GM12878 (cell line): ENCODE results near the gene DPM1. TPM values are rescaled to one million over a fixed set of nuclear protein-coding genes. Genes with fewer than 3 reads are reported as not detected.

Experiments
- ATF7 ChIP-seq: fragments of 450-650 bp; IDR thresholded peaks from 2 replicates; pipeline ENCODE4 v1.6.1; 2016; ENCODE audit warnings: low read depth, mild to moderate bottlenecking
- BHLHE40 ChIP-seq, 2 experiments: fragments of 450-650 bp in 1 of 2; IDR thresholded peaks; 2 replicates each; pipeline ENCODE4 v1.6.1; 2011 to 2017; ENCODE audit warnings: low read depth in 2 of 2, borderline replicate concordance in 1 of 2, improper control_type of control experiment in 1 of 2, low read length in 1 of 2, mild to moderate bottlenecking in 1 of 2
- EED ChIP-seq: sonication (generic); IDR thresholded peaks from 2 replicates; pipeline ENCODE4 v1.6.1; 2016; ENCODE audit warnings: antibody characterized with exemption, low read depth
- HDAC2 ChIP-seq: fragments of 200-600 bp; sonication (generic); IDR thresholded peaks from 2 replicates; pipeline ENCODE4 v1.6.1; 2017
- KLF5 ChIP-seq: fragments of 450-650 bp; IDR thresholded peaks from 2 replicates; pipeline ENCODE4 v1.6.1; 2014; ENCODE audit warnings: mild to moderate bottlenecking; ENCODE audit not compliant: partially characterized antibody
- POLR2A ChIP-seq: IDR thresholded peaks from 2 replicates; pipeline ENCODE4 v1.6.1; 2011; ENCODE audit warnings: low read depth, mild to moderate bottlenecking, low read length
- POLR2AphosphoS5 ChIP-seq: IDR thresholded peaks from 2 replicates; pipeline ENCODE4 v1.6.1; 2011; ENCODE audit warnings: mild to moderate bottlenecking, low read length, inconsistent platforms
- SUPT20H ChIP-seq: IDR thresholded peaks from 2 replicates; pipeline ENCODE4 v1.6.1; 2011; ENCODE audit warnings: low read depth, mild to moderate bottlenecking, low read length, moderate library complexity, borderline replicate concordance; ENCODE audit not compliant: control insufficient read depth
- TCF7 ChIP-seq: IDR thresholded peaks from 2 replicates; pipeline ENCODE4 v1.6.1; 2014; ENCODE audit warnings: antibody characterized with exemption, borderline replicate concordance
- WRNIP1 ChIP-seq: IDR thresholded peaks from 2 replicates; pipeline ENCODE4 v1.6.1; 2011; ENCODE audit warnings: low read depth, low read length, improper control_type of control experiment, borderline replicate concordance
- YBX1 ChIP-seq: fragments of 450-650 bp; IDR thresholded peaks from 2 replicates; pipeline ENCODE4 v1.6.1; 2016; ENCODE audit warnings: antibody characterized with exemption
- polyA plus RNA-seq, 11 experiments: library from polyadenylated mRNA; depleted of rRNA in 4 of 11; unstranded in 6 of 11; stranded (reverse) in 5 of 11; fragments of >200 nt; fragmentation: Nextera tagmentation in 4 of 11; fragmentation: Illumina TruSeq in 1 of 11; extraction: Ambion mirVana in 4 of 11; extraction: Trizol in 1 of 11; gene quantifications; 1 replicate in 1 of 11; 2 replicates in 10 of 11; pipeline versions ENCODE4 v1.2.1 to v1.2.3, GENCODE V29; 2011 to 2016; ENCODE audit warnings: inconsistent platforms in 2 of 11, missing spikeins in 2 of 11, low read depth in 1 of 11
- total RNA-seq, 4 experiments: library from RNA; depleted of rRNA in 3 of 4; stranded (reverse); fragments of >200 nt in 3 of 4; fragmentation: Illumina TruSeq in 1 of 4; extraction: Trizol in 1 of 4; gene quantifications; 2 replicates each; pipeline versions ENCODE4 v1.2.1 to v1.2.3, GENCODE V29; 2013 to 2021
- TF ChIP-seq, protein P1 (sequence below): fragments of 450-650 bp; formaldehyde crosslinking; IDR thresholded peaks from 2 replicates; pipeline ENCODE4 v1.5.0; 2022; ENCODE audit warnings: mild to moderate bottlenecking, missing genetic modification characterization
- TF ChIP-seq, protein P2 (sequence below): IDR thresholded peaks from 2 replicates; pipeline ENCODE4 v1.6.1; 2012; ENCODE audit warnings: low read depth, low read length, improper control_type of control experiment
- TF ChIP-seq, protein P3 (sequence below): fragments of 450-650 bp; IDR thresholded peaks from 2 replicates; pipeline ENCODE4 v1.6.1; 2017; ENCODE audit warnings: mild to moderate bottlenecking, moderate library complexity
- TF ChIP-seq, protein P4 (sequence below): IDR thresholded peaks from 2 replicates; pipeline ENCODE4 v1.6.1; 2011; ENCODE audit warnings: borderline replicate concordance, low read depth, mild to moderate bottlenecking, moderate library complexity, low read length; ENCODE audit not compliant: insufficient read depth, poor library complexity, severe bottlenecking
- TF ChIP-seq, protein P5 (sequence below): IDR thresholded peaks from 2 replicates; pipeline ENCODE4 v1.6.1; 2012; ENCODE audit warnings: low read length, inconsistent platforms
- TF ChIP-seq, protein P6 (sequence below): IDR thresholded peaks from 2 replicates; pipeline ENCODE4 v1.6.1; 2011; ENCODE audit warnings: borderline replicate concordance, low read depth, mild to moderate bottlenecking, moderate library complexity, mixed read lengths, low read length; ENCODE audit not compliant: insufficient read depth; ENCODE audit errors: extremely low read length

The DPM1 gene
- total and polyA plus RNA-seq, 10 of the 15 experiments (the other 5 are each of a cell fraction or from before 2014, with no cell fraction given) = 53.3 to 167 (median 108) TPM

DNA sequence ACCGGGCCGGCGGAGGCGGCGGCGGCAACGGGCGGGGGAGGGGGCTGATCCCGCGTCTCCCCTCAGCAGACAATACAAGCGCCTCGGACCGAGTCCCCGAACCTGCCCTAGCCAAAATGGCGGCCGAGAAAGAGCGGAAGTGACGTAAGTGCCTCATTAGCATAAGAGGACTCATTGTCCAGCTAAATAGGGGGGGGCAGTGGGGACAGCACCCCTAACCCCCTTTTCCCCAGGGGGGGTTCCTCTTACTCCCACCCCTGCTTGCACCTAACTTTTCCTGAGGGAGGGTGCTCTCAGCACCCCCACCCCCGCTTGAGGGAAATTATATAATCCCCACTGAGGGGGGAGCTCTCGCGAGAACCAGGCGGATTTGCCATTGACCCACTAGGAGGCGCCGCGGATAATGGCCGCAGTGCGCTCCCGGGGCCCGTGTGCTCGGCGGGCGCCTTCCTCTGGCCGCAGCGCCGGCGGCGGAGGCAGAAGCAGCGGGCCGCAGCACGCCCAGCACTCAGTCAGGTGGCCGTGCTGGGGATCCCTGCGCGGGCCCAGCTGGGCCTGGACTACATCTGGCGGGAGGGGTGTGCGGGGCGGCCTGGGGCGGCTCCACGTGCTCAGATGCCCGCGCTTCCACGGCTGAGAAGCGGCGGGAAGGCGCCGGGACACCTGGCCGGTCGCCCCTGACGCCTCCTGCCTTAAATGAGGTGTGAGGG is 26.9 kb downstream of the DPM1 start, which contains the start of gene ADNP (continued):
- TF ChIP-seq HDAC2 (no peak), YBX1 (no peak), TCF7 (no peak), KLF5 (peak; percentile 85), POLR2AphosphoS5 (peak; percentile 90), EED (peak; percentile 75), BHLHE40 (IDR thresholded peaks at IDR 0.05; ENCODE audit: borderline replicate concordance in 1 of 2, low read depth in 2 of 2, low read length in 1 of 2) (peak; percentile 71 to 90; a peak in 3 of 4 replicates), SUPT20H (no peak), WRNIP1 (0 out of 2 replicates have a peak, but pooled peaks have one; percentile 69), ATF7 (peak; percentile 92), POLR2A (peak; percentile 85)
- TF ChIP-seq, protein P1, sequence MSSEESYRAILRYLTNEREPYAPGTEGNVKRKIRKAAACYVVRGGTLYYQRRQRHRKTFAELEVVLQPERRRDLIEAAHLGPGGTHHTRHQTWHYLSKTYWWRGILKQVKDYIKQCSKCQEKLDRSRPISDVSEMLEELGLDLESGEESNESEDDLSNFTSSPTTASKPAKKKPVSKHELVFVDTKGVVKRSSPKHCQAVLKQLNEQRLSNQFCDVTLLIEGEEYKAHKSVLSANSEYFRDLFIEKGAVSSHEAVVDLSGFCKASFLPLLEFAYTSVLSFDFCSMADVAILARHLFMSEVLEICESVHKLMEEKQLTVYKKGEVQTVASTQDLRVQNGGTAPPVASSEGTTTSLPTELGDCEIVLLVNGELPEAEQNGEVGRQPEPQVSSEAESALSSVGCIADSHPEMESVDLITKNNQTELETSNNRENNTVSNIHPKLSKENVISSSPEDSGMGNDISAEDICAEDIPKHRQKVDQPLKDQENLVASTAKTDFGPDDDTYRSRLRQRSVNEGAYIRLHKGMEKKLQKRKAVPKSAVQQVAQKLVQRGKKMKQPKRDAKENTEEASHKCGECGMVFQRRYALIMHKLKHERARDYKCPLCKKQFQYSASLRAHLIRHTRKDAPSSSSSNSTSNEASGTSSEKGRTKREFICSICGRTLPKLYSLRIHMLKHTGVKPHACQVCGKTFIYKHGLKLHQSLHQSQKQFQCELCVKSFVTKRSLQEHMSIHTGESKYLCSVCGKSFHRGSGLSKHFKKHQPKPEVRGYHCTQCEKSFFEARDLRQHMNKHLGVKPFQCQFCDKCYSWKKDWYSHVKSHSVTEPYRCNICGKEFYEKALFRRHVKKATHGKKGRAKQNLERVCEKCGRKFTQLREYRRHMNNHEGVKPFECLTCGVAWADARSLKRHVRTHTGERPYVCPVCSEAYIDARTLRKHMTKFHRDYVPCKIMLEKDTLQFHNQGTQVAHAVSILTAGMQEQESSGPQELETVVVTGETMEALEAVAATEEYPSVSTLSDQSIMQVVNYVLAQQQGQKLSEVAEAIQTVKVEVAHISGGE (CRISPR knock-in tag) = no peak
- TF ChIP-seq, protein P2, sequence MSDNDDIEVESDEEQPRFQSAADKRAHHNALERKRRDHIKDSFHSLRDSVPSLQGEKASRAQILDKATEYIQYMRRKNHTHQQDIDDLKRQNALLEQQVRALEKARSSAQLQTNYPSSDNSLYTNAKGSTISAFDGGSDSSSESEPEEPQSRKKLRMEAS = peak; percentile 96
- TF ChIP-seq, protein P3, sequence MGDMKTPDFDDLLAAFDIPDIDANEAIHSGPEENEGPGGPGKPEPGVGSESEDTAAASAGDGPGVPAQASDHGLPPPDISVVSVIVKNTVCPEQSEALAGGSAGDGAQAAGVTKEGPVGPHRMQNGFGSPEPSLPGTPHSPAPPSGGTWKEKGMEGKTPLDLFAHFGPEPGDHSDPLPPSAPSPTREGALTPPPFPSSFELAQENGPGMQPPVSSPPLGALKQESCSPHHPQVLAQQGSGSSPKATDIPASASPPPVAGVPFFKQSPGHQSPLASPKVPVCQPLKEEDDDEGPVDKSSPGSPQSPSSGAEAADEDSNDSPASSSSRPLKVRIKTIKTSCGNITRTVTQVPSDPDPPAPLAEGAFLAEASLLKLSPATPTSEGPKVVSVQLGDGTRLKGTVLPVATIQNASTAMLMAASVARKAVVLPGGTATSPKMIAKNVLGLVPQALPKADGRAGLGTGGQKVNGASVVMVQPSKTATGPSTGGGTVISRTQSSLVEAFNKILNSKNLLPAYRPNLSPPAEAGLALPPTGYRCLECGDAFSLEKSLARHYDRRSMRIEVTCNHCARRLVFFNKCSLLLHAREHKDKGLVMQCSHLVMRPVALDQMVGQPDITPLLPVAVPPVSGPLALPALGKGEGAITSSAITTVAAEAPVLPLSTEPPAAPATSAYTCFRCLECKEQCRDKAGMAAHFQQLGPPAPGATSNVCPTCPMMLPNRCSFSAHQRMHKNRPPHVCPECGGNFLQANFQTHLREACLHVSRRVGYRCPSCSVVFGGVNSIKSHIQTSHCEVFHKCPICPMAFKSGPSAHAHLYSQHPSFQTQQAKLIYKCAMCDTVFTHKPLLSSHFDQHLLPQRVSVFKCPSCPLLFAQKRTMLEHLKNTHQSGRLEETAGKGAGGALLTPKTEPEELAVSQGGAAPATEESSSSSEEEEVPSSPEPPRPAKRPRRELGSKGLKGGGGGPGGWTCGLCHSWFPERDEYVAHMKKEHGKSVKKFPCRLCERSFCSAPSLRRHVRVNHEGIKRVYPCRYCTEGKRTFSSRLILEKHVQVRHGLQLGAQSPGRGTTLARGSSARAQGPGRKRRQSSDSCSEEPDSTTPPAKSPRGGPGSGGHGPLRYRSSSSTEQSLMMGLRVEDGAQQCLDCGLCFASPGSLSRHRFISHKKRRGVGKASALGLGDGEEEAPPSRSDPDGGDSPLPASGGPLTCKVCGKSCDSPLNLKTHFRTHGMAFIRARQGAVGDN = peak; percentile 92
- TF ChIP-seq, protein P4, sequence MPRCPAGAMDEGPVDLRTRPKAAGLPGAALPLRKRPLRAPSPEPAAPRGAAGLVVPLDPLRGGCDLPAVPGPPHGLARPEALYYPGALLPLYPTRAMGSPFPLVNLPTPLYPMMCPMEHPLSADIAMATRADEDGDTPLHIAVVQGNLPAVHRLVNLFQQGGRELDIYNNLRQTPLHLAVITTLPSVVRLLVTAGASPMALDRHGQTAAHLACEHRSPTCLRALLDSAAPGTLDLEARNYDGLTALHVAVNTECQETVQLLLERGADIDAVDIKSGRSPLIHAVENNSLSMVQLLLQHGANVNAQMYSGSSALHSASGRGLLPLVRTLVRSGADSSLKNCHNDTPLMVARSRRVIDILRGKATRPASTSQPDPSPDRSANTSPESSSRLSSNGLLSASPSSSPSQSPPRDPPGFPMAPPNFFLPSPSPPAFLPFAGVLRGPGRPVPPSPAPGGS = peak; percentile 68
- TF ChIP-seq, protein P5, sequence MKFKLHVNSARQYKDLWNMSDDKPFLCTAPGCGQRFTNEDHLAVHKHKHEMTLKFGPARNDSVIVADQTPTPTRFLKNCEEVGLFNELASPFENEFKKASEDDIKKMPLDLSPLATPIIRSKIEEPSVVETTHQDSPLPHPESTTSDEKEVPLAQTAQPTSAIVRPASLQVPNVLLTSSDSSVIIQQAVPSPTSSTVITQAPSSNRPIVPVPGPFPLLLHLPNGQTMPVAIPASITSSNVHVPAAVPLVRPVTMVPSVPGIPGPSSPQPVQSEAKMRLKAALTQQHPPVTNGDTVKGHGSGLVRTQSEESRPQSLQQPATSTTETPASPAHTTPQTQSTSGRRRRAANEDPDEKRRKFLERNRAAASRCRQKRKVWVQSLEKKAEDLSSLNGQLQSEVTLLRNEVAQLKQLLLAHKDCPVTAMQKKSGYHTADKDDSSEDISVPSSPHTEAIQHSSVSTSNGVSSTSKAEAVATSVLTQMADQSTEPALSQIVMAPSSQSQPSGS = peak; percentile 78
- TF ChIP-seq, protein P6, sequence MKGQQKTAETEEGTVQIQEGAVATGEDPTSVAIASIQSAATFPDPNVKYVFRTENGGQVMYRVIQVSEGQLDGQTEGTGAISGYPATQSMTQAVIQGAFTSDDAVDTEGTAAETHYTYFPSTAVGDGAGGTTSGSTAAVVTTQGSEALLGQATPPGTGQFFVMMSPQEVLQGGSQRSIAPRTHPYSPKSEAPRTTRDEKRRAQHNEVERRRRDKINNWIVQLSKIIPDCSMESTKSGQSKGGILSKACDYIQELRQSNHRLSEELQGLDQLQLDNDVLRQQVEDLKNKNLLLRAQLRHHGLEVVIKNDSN = peak; percentile 89
